Calu3 (cell line): ENCODE measurements around the gene SGK1. TPM values are rescaled to one million over a fixed set of nuclear protein-coding genes. Genes with fewer than 3 reads are reported as not detected.
"Not testable (repeated sequence)": the region's sequence is repeated elsewhere in the genome, so short reads cannot be mapped to it uniquely, and the experiment has no call there.

Experiments used
- BruUV-seq: library from RNA; stranded (reverse); fragments of 400-500 nt; replicated peaks from 2 replicates; lab custom pipeline; 2021; lab: Mats Ljungman, UMichigan
- CTCF ChIA-PET: fragments of 300-600 bp; sonication (Branson Sonifier 250); formaldehyde crosslinking; loops from one replicate; lab custom pipeline; 2022; ENCODE audit warnings: antibody characterized with exemption; lab: Charles Lee
- DNase-seq: peaks from one replicate; pipeline ENCODE4 v3.0.0; 2022
- H3K27ac Mint-ChIP-seq: one replicate; pipeline ENCODE4 v1.8.0; 2022; ENCODE audit warnings: mixed read lengths; ENCODE audit not compliant: unreplicated experiment
- H3K27me3 Mint-ChIP-seq: one replicate; pipeline ENCODE4 v1.8.0; 2022; ENCODE audit warnings: mixed read lengths; ENCODE audit not compliant: unreplicated experiment
- H3K36me3 Mint-ChIP-seq: one replicate; pipeline ENCODE4 v1.8.0; 2022; ENCODE audit warnings: mild to moderate bottlenecking, moderate library complexity, mixed read lengths; ENCODE audit not compliant: insufficient read depth, unreplicated experiment
- H3K4me1 Mint-ChIP-seq: one replicate; pipeline ENCODE4 v1.8.0; 2022; ENCODE audit warnings: mild to moderate bottlenecking, low read depth, mixed read lengths; ENCODE audit not compliant: unreplicated experiment
- H3K4me3 Mint-ChIP-seq: one replicate; pipeline ENCODE4 v1.8.0; 2022; ENCODE audit warnings: mild to moderate bottlenecking, low read depth, moderate library complexity, mixed read lengths; ENCODE audit not compliant: unreplicated experiment
- H3K9me3 Mint-ChIP-seq: one replicate; pipeline ENCODE4 v1.8.0; 2022; ENCODE audit warnings: low read depth, mixed read lengths; ENCODE audit not compliant: unreplicated experiment
- intact Hi-C: fragments of 100-400 bp; cut with micrococcal nuclease; formaldehyde crosslinking; loops from one replicate; pipeline ENCODE4 v1.10.0; 2022; ENCODE audit not compliant: unreplicated experiment
- total RNA-seq: library from RNA; stranded (reverse); gene quantifications from 2 replicates; pipeline ENCODE4 v1.2.3, GENCODE V29; 2022
- TF ChIP-seq, protein P1 (sequence below): fragments of 200-600 bp; IDR thresholded peaks from one replicate; pipeline ENCODE4 v1.8.0; 2022; ENCODE audit warnings: antibody characterized with exemption; ENCODE audit not compliant: unreplicated experiment

The SGK1 gene
- total RNA-seq, 1 experiment from 2014 or later: 21.8 TPM

DNA sequence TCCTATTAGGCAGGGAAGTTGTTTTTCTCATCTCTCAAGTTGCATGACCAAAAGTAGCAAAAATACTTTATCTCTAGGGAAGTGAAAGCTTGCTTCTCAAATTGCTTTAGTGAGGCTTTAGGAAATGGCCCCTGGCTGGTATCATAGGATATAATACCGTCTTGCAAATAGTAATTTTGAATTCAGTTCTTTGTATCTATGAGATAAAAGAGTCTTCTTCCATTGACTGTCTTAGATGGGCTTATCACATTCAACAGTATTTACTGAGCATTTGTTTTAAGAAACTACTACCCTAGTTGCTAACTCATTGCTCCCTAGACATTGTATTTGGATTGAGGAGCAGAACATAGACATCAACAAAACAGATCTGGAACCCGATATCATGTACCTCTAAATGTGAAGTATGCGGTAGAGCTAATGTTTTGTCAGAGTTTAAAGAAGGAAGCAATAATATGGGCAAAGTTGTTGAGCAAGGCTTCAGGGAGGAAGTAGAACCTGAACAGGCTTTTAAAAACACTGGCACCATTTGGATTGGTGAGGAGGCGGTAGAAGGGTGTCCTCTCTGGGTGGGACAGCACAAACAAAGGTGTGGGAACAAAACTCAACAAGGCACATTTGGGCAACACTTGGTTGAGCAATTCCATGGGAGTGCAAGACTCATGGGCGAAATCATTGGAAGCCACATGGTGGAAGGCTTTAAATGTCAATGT is 101.5 kb downstream of the SGK1 start:
- DNase-seq: no peak
- intact Hi-C loops: no loop called here
- Mint-ChIP-seq H3K27ac (no peak overlapping the region), H3K4me1 (no peaks in the 10 kb centered on the region), H3K4me3 (no peak overlapping the region), H3K36me3 (no peaks in the 10 kb centered on the region), H3K9me3 (no peaks in the 10 kb centered on the region), H3K27me3 (no peaks in the 10 kb centered on the region)
- no TSS peak for BruUV-seq
- TF ChIP-seq, protein P1, sequence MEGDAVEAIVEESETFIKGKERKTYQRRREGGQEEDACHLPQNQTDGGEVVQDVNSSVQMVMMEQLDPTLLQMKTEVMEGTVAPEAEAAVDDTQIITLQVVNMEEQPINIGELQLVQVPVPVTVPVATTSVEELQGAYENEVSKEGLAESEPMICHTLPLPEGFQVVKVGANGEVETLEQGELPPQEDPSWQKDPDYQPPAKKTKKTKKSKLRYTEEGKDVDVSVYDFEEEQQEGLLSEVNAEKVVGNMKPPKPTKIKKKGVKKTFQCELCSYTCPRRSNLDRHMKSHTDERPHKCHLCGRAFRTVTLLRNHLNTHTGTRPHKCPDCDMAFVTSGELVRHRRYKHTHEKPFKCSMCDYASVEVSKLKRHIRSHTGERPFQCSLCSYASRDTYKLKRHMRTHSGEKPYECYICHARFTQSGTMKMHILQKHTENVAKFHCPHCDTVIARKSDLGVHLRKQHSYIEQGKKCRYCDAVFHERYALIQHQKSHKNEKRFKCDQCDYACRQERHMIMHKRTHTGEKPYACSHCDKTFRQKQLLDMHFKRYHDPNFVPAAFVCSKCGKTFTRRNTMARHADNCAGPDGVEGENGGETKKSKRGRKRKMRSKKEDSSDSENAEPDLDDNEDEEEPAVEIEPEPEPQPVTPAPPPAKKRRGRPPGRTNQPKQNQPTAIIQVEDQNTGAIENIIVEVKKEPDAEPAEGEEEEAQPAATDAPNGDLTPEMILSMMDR: no peak
- CTCF ChIA-PET: interaction anchor here (0.5 kb wide), 1 partner anchor 90 kb away, joined by 10 read pairs; no protein-coding TSS in a partner anchor

GRCh38 chr6:134213410-134213809 is 104.5 kb downstream of the SGK1 start:
- intact Hi-C loops, BruUV-seq, CTCF ChIA-PET, H3K27me3 Mint-ChIP-seq, H3K36me3 Mint-ChIP-seq, H3K9me3 Mint-ChIP-seq, H3K4me3 Mint-ChIP-seq, DNase-seq, H3K4me1 Mint-ChIP-seq, H3K27ac Mint-ChIP-seq: not testable (repeated sequence)

DNA sequence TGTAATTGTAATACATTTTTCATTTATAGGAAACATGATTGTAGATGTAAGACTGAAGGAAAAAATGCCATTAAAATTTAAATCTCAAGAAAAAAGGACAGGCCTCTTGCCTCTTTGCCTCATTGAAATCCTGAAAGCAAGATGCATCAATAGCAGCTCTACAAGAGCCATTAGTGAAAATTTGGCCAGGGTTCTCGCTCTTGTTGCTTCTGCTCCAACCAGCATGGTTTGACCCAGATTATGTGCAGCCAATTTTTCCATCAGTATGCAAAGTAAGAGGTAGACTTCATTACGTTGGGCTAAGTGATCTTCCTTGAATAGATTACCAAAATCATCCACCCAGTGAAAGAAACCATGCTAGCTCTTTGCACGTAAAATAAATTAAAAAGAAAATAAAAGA is 106.6 kb downstream of the SGK1 start:
- CTCF ChIA-PET: interaction anchor here (0.7 kb wide), 2 partner anchors 15 to 411 kb away, joined by 4 to 5 read pairs; no protein-coding TSS in a partner anchor
- H3K4me3 Mint-ChIP-seq: no peak overlapping the region
- H3K27ac Mint-ChIP-seq: no peak overlapping the region
- H3K4me1 Mint-ChIP-seq: no peaks in the 10 kb centered on the region
- H3K9me3 Mint-ChIP-seq: no peaks in the 10 kb centered on the region
- DNase-seq: no peak
- no TSS peak for BruUV-seq
- H3K36me3 Mint-ChIP-seq: no peaks in the 10 kb centered on the region
- TF ChIP-seq, protein P1: no peak
- intact Hi-C loops: no loop called here
- no peaks in the 10 kb centered on the region for H3K27me3 Mint-ChIP-seq

DNA sequence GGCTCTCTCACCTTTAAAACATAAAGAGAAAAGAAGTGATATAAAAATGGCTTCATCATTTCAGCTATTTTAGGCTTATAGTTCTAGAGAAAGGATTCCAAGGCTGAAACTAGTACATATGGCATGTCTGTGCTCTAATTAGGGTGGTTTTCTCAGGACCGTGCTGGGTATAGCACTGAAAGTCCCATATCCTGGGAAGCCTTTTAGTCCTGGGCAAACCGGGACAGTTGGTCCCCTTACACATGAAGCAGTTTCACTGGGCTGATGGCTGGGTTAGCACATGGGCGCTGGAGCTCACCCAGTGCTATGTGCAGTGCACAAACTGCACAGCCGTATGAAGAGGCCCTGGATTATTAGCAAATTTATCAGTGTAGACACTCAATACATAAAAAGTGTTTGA is 110.5 kb downstream of the SGK1 start:
- Mint-ChIP-seq H3K36me3 (no peaks in the 10 kb centered on the region), H3K9me3 (no peaks in the 10 kb centered on the region), H3K4me1 (no peaks in the 10 kb centered on the region), H3K27ac (no peak overlapping the region), H3K27me3 (no peaks in the 10 kb centered on the region), H3K4me3 (no peak overlapping the region)
- intact Hi-C loops: no loop called here
- BruUV-seq: no TSS peak
- no peak for DNase-seq
- CTCF ChIA-PET: no interaction called here
- TF ChIP-seq, protein P1: no peak

- intact Hi-C loops: no loop called here
- Mint-ChIP-seq H3K27me3 (no peaks in the 10 kb centered on the region), H3K27ac (no peak overlapping the region), H3K4me3 (no peak overlapping the region), H3K4me1 (no peaks in the 10 kb centered on the region), H3K36me3 (no peaks in the 10 kb centered on the region), H3K9me3 (no peaks in the 10 kb centered on the region)
- TF ChIP-seq, protein P1: no peak
- no TSS peak for BruUV-seq
- DNase-seq: no peak
- CTCF ChIA-PET: no interaction called here
These were observed 112.5 kb downstream of the SGK1 start for GRCh38 chr6:134205366-134205765.

GRCh38 chr6:134204759-134205158 is 113.2 kb downstream of the SGK1 start:
- CTCF ChIA-PET, H3K4me3 Mint-ChIP-seq, BruUV-seq, H3K27ac Mint-ChIP-seq, H3K27me3 Mint-ChIP-seq, H3K9me3 Mint-ChIP-seq, intact Hi-C loops, H3K36me3 Mint-ChIP-seq, DNase-seq, H3K4me1 Mint-ChIP-seq: not testable (repeated sequence)
